GM12891 (cell line): ENCODE data around the gene GRK6.

Experiments used
- PAX5 ChIP-seq: IDR thresholded peaks from 2 replicates; pipeline ENCODE4 v1.6.1; 2011; ENCODE audit warnings: low read length, moderate library complexity, mild to moderate bottlenecking; ENCODE audit not compliant: insufficient read depth, severe bottlenecking
- POLR2A ChIP-seq: IDR thresholded peaks from 2 replicates; pipeline ENCODE4 v1.6.1; 2011; ENCODE audit warnings: low read depth, low read length, control low read depth
- POLR2AphosphoS5 ChIP-seq: IDR thresholded peaks from 2 replicates; pipeline ENCODE4 v1.6.1; 2011; ENCODE audit warnings: low read depth, low read length, control low read depth
- POU2F2 ChIP-seq: IDR thresholded peaks from 2 replicates; pipeline ENCODE4 v1.6.1; 2011; ENCODE audit warnings: low read depth, mild to moderate bottlenecking, control low read depth, low read length, moderate library complexity

GRCh38 chr5:177380805-177381126 lies 45.7 kb upstream of the GRK6 start:
- TF ChIP-seq POLR2A (no peak), POLR2AphosphoS5 (no peak), POU2F2 (no peak), PAX5 (no peak)
